Thoracic aorta (tissue), 2 donors: ENCODE data around the gene DHRS1. TPM values are rescaled to one million over a fixed set of nuclear protein-coding genes. Genes with fewer than 3 reads are reported as not detected.

Experiments
- ATAC-seq: fragments of 150-250 bp; one replicate; pipeline ENCODE4 v1.8.0; 2017; ENCODE audit warnings: low read depth; ENCODE audit not compliant: insufficient number of reproducible peaks, low FRiP score
- DNase-seq: peaks from one replicate; pipeline ENCODE4 v3.0.0-alpha.2; 2020; ENCODE audit warnings: low spot score
- H3K27ac ChIP-seq, 2 donors: fragments of 200-600 bp; sonication (generic); 1 replicate in 1 of 2; 2 replicates in 1 of 2; pipeline ENCODE4 v1.5.1; 2016; ENCODE audit warnings: mild to moderate bottlenecking in 2 of 2, moderate library complexity in 2 of 2
- H3K27me3 ChIP-seq: fragments of 200-600 bp; sonication (generic); replicated peaks from 2 replicates; pipeline ENCODE4 v1.6.0; 2016; ENCODE audit warnings: mild to moderate bottlenecking; ENCODE audit not compliant: insufficient read depth
- H3K36me3 ChIP-seq: fragments of 200-600 bp; sonication (generic); one replicate; pipeline ENCODE4 v1.5.1; 2016
- H3K4me1 ChIP-seq, 2 donors: fragments of 200-600 bp; sonication (generic); 1 replicate in 1 of 2; 2 replicates in 1 of 2; pipeline versions ENCODE4 v1.5.1 to v1.6.0; 2016; ENCODE audit warnings: low read depth in 2 of 2, mild to moderate bottlenecking in 1 of 2; ENCODE audit not compliant: control insufficient read depth in 1 of 2
- H3K4me3 ChIP-seq: fragments of 200-600 bp; sonication (generic); 2 replicates; pipeline ENCODE4 v1.5.1; 2016; ENCODE audit warnings: mild to moderate bottlenecking
- H3K9me3 ChIP-seq: fragments of 200-600 bp; sonication (generic); 2 replicates; pipeline ENCODE4 v1.5.1; 2016
- CTCF ChIP-seq: fragments of 200-600 bp; sonication (generic); IDR thresholded peaks from one replicate; pipeline ENCODE4 v1.5.1; 2019; ENCODE audit warnings: antibody characterized with exemption
- total RNA-seq, 2 donors: library from RNA; depleted of rRNA; stranded (reverse); fragments of >200 nt; gene quantifications; one replicate each; pipeline versions ENCODE4 v1.1.0 to v1.2.3, GENCODE V29; 2016

Gene DHRS1
- total RNA-seq, 2 donors from 2014 or later: 25.5 to 31.4 TPM

DNA sequence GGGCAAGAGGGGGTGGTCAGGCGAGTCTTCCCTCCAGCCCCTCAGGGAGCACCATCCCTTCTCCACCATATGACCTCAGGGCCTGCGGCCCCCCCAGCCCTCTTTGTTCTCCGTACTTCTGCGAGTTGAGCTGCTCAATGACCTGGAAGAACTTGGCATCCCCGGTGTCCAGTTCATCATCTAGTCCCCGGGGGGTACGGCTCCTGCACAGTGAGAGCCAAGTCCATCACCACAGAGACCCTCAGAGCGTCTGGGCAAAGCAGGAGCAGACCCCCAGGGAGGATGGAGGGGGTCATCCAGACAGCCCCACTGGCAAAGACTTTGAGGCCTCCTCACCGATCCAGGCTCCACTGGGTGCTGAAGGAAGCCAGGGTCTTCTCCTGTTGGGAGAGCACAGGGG is 26.4 kb upstream of the DHRS1 start:
- no peak for TF ChIP-seq CTCF
- Histone ChIP-seq H3K36me3 (no peaks in the 10 kb centered on the region), H3K4me3 (no peak overlapping the region), H3K27ac (no peak overlapping the region), H3K9me3 (no peaks in the 10 kb centered on the region), H3K4me1 (no peaks in the 10 kb centered on the region), H3K27me3 (no peaks in the 10 kb centered on the region)
- DNase-seq (no peak), ATAC-seq (no peak)

DNA sequence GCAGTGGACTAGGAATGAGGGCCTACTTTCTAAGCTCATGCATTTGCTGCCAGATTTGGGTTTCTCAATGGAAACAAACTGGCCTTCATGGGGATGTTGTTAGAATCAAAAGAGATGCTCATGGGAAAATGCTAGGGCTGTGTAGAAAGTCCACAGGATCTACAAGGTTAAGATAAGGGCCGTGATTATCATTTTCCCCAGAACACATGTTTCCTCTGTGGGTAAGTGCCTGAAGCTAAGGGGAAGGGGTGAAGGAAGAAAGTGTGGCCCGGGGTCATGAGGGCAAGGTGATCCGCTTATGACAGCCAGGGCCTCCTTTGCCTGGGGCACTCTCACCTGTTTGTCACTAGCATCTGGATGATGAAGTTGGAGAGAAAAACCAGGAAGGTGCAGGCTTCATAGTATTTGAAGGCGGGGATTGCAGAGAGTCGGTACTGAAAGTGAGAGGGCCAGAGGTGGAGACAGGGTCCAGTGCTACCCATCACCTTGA is 25.5 kb upstream of the DHRS1 start:
- Histone ChIP-seq H3K36me3 (no peaks in the 10 kb centered on the region), H3K9me3 (no peaks in the 10 kb centered on the region), H3K27ac (no peak overlapping the region), H3K27me3 (no peaks in the 10 kb centered on the region), H3K4me1 (no peaks in the 10 kb centered on the region), H3K4me3 (no peak overlapping the region)
- DNase-seq: no peak
- TF ChIP-seq CTCF: no peak
- no peak for ATAC-seq

DNA sequence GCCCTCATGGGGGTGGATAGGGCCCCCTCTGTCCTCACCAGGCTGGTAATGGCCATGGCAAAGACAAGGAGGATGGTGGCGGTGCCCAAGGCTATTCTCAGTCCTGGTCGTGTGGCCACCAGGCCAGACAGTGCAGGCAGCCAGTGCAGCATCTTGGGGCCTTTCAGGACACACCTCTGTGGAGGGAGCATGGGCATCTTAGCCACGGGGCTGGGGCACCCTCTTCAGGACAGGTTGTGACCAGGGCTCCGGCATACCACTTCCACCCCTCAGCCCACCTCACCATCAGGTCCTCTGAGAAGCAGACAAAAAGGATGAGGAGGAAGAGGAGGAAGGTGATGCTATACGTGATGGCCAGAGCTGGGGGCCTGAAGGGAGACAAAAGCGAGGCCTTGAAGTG is 24.4 kb upstream of the DHRS1 start:
- H3K36me3 ChIP-seq: no peaks in the 10 kb centered on the region
- H3K4me3 ChIP-seq: no peak overlapping the region
- no peak overlapping the region for H3K27ac ChIP-seq
- no peak for TF ChIP-seq CTCF
- DNase-seq (no peak), ATAC-seq (no peak)
- no peaks in the 10 kb centered on the region for H3K9me3 ChIP-seq
- no peaks in the 10 kb centered on the region for H3K4me1 ChIP-seq
- H3K27me3 ChIP-seq: no peaks in the 10 kb centered on the region

DNA sequence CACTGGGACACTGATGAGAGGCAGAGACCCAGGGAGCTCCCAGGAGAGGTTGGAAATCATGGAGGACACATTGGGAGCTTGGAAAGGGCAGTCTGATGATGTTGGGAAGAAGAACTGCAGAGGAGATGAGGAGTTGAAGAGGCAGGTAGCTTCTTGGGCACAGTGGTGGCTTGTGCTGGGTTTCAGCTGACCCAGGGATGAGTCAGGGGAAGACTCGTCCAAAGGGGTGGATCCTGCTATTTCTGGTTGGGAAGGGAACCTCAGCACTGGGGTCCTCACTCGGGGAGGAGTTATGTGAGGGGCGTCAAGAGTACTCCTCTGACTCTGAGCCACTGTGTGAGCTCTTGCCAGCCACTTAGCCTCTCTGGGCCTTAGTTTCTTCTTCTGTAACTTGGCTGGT is 23.8 kb upstream of the DHRS1 start:
- Histone ChIP-seq H3K27ac (no peak overlapping the region), H3K4me3 (no peak overlapping the region), H3K27me3 (no peaks in the 10 kb centered on the region), H3K9me3 (no peaks in the 10 kb centered on the region), H3K4me1 (no peaks in the 10 kb centered on the region), H3K36me3 (no peaks in the 10 kb centered on the region)
- no peak for TF ChIP-seq CTCF
- DNase-seq (no peak), ATAC-seq (no peak)

GRCh38 chr14:24322672-24323071 is 23.1 kb upstream of the DHRS1 start:
- Histone ChIP-seq H3K4me1 (no peaks in the 10 kb centered on the region), H3K27ac (no peak overlapping the region), H3K27me3 (no peaks in the 10 kb centered on the region), H3K9me3 (no peaks in the 10 kb centered on the region), H3K4me3 (no peak overlapping the region), H3K36me3 (no peaks in the 10 kb centered on the region)
- DNase-seq: no peak
- no peak for TF ChIP-seq CTCF
- ATAC-seq: no peak
